Stimulated activated CD4-positive, alpha-beta T cell treated with anti-CD3 and anti-CD28 coated beads, Interleukin-4, amount 100 ng/mL, for 1 hour (primary cell): ENCODE results near the gene CCT4.
"Not testable (repeated sequence)": the region's sequence is repeated elsewhere in the genome, so short reads cannot be mapped to it uniquely, and the experiment has no call there.

ENCODE experiments used
- DNase-seq: peaks from one replicate; pipeline ENCODE4 v3.0.0-alpha.2; 2020

The CCT4 gene

GRCh38 chr2:61878761-61879160, 9.7 kb downstream of the CCT4 start:
- DNase-seq, result no peak

GRCh38 chr2:61877571-61878245, 10.7 kb downstream of the CCT4 start:
- no peak for DNase-seq

GRCh38 chr2:61876400-61876799, 12.1 kb downstream of the CCT4 start:
- no peak for DNase-seq

- not testable (repeated sequence) for DNase-seq
These were observed 21.9 kb downstream of the CCT4 start for GRCh38 chr2:61866482-61867089.

- no peak for DNase-seq
These were observed 26.4 kb downstream of the CCT4 start for GRCh38 chr2:61862085-61862484.

- no peak for DNase-seq
These were observed 31.2 kb downstream of the CCT4 start for GRCh38 chr2:61857224-61857623.

GRCh38 chr2:61855318-61855613, 33.2 kb downstream of the CCT4 start:
- DNase-seq, result no peak

GRCh38 chr2:61854564-61855317, 33.7 kb downstream of the CCT4 start:
- DNase-seq, result peak; percentile 81

GRCh38 chr2:61853847-61854563, 34.5 kb downstream of the CCT4 start, which contains the start of gene FAM161A:
Gene FAM161A (minus strand): TSS chr2:61854060. CDS start chr2:61854041, 19 bp downstream.
- peak; percentile 75 for DNase-seq

GRCh38 chr2:61853086-61853846, 35.2 kb downstream of the CCT4 start:
- no peak for DNase-seq

GRCh38 chr2:61851270-61851669, 37.2 kb downstream of the CCT4 start:
- not testable (repeated sequence) for DNase-seq

- no peak for DNase-seq
These were observed 43.1 kb downstream of the CCT4 start for GRCh38 chr2:61845320-61845719.

GRCh38 chr2:61841286-61841685, 47.2 kb downstream of the CCT4 start:
- no peak for DNase-seq

GRCh38 chr2:61834893-61835292, 53.6 kb downstream of the CCT4 start:
- DNase-seq, result no peak

- DNase-seq, result no peak
These were observed 54.5 kb downstream of the CCT4 start for GRCh38 chr2:61833971-61834370.

- DNase-seq, result no peak
These were observed 56.1 kb downstream of the CCT4 start for GRCh38 chr2:61832183-61832841.

- no peak for DNase-seq
These were observed 66.2 kb downstream of the CCT4 start for GRCh38 chr2:61822255-61822654.
